Fibroblast of pulmonary artery (primary cell): ENCODE measurements around the gene NUDT21.

Experiments used
- DNase-seq: peaks from one replicate; pipeline ENCODE4 v3.0.0-alpha.2; 2010; ENCODE audit warnings: low read depth
- H3K4me3 ChIP-seq: replicated peaks from 2 replicates; pipeline ENCODE4 v1.5.1; 2011; ENCODE audit warnings: low read depth, mild to moderate bottlenecking, control low read depth, low read length, moderate library complexity
- CTCF ChIP-seq: IDR thresholded peaks from 2 replicates; pipeline ENCODE4 v1.5.1; 2011; ENCODE audit warnings: mild to moderate bottlenecking, control low read depth, low read length, inconsistent platforms; ENCODE audit errors: missing control alignments

The NUDT21 gene

GRCh38 chr16:56419740-56420548 lies 31.2 kb downstream of the NUDT21 start:
- no peak overlapping the region for H3K4me3 ChIP-seq
- no peak for TF ChIP-seq CTCF
- no peak for DNase-seq

GRCh38 chr16:56417138-56417537 lies 34.0 kb downstream of the NUDT21 start:
- TF ChIP-seq CTCF = no peak
- H3K4me3 ChIP-seq = no peak overlapping the region
- DNase-seq = no peak

- TF ChIP-seq CTCF = no peak
- no peak overlapping the region for H3K4me3 ChIP-seq
- DNase-seq = no peak
Observed at GRCh38 chr16:56415875-56416274, 35.3 kb downstream of the NUDT21 start.

- no peak for DNase-seq
- no peak overlapping the region for H3K4me3 ChIP-seq
- no peak for TF ChIP-seq CTCF
Observed at GRCh38 chr16:56414366-56414765, 36.8 kb downstream of the NUDT21 start.

GRCh38 chr16:56413381-56413780 lies 37.8 kb downstream of the NUDT21 start:
- no peak overlapping the region for H3K4me3 ChIP-seq
- no peak for DNase-seq
- no peak for TF ChIP-seq CTCF

- no peak overlapping the region for H3K4me3 ChIP-seq
- DNase-seq = no peak
- TF ChIP-seq CTCF = no peak
Observed at GRCh38 chr16:56411624-56412023, 39.5 kb downstream of the NUDT21 start.

GRCh38 chr16:56411123-56411522 lies 40.0 kb downstream of the NUDT21 start:
- DNase-seq = no peak
- TF ChIP-seq CTCF = no peak
- no peak overlapping the region for H3K4me3 ChIP-seq
